SH-SY5Y (cell line): ENCODE results near the gene TSPEAR.

Experiments used
- GATA2 ChIP-seq: IDR thresholded peaks from 2 replicates; pipeline ENCODE4 v1.6.1; 2011; ENCODE audit warnings: mild to moderate bottlenecking, low read depth, low read length
- GATA3 ChIP-seq: IDR thresholded peaks from 2 replicates; pipeline ENCODE4 v1.6.1; 2011; ENCODE audit warnings: low read depth, mild to moderate bottlenecking, low read length, moderate library complexity

DNA sequence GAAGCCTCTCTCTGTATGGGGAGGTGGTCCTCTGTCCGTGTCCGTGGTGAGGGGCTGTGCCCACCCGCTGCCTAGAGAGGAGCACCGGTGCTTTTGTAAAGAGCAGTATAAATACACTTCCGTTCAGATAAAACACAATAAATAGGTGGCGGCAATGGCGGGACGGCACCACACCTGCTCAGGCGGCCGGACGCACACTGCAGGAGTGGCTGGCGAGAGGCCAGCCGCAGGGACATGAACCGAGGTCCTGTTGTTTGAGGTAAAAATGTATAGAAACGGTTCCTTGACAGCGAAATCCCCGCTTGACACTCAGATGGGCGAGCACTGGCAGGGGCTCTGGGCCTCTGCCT, 212.2 kb downstream of the TSPEAR start:
- TF ChIP-seq GATA2 = no peak
- TF ChIP-seq GATA3 = no peak
